ENCODE measurements around the gene RERE. TPM values are rescaled to one million over a fixed set of nuclear protein-coding genes. Genes with fewer than 3 reads are reported as not detected.

RERE gene
- total RNA-seq, 1 experiment from 2014 or later: 217 TPM

- TF ChIP-seq TCF7L2 (IDR thresholded peaks at IDR 0.05; ENCODE audit: low read depth, low read length) (no peak), POLR2AphosphoS5 (IDR thresholded peaks at IDR 0.05; ENCODE audit: low read depth, low read length) (no peak), SIN3A (IDR thresholded peaks at IDR 0.05; ENCODE audit: borderline replicate concordance, insufficient read depth, low read depth, low read length) (no peak)
- TF ChIP-seq, protein P1, sequence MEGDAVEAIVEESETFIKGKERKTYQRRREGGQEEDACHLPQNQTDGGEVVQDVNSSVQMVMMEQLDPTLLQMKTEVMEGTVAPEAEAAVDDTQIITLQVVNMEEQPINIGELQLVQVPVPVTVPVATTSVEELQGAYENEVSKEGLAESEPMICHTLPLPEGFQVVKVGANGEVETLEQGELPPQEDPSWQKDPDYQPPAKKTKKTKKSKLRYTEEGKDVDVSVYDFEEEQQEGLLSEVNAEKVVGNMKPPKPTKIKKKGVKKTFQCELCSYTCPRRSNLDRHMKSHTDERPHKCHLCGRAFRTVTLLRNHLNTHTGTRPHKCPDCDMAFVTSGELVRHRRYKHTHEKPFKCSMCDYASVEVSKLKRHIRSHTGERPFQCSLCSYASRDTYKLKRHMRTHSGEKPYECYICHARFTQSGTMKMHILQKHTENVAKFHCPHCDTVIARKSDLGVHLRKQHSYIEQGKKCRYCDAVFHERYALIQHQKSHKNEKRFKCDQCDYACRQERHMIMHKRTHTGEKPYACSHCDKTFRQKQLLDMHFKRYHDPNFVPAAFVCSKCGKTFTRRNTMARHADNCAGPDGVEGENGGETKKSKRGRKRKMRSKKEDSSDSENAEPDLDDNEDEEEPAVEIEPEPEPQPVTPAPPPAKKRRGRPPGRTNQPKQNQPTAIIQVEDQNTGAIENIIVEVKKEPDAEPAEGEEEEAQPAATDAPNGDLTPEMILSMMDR (IDR thresholded peaks at IDR 0.05): no peak
- TF ChIP-seq, protein P2, sequence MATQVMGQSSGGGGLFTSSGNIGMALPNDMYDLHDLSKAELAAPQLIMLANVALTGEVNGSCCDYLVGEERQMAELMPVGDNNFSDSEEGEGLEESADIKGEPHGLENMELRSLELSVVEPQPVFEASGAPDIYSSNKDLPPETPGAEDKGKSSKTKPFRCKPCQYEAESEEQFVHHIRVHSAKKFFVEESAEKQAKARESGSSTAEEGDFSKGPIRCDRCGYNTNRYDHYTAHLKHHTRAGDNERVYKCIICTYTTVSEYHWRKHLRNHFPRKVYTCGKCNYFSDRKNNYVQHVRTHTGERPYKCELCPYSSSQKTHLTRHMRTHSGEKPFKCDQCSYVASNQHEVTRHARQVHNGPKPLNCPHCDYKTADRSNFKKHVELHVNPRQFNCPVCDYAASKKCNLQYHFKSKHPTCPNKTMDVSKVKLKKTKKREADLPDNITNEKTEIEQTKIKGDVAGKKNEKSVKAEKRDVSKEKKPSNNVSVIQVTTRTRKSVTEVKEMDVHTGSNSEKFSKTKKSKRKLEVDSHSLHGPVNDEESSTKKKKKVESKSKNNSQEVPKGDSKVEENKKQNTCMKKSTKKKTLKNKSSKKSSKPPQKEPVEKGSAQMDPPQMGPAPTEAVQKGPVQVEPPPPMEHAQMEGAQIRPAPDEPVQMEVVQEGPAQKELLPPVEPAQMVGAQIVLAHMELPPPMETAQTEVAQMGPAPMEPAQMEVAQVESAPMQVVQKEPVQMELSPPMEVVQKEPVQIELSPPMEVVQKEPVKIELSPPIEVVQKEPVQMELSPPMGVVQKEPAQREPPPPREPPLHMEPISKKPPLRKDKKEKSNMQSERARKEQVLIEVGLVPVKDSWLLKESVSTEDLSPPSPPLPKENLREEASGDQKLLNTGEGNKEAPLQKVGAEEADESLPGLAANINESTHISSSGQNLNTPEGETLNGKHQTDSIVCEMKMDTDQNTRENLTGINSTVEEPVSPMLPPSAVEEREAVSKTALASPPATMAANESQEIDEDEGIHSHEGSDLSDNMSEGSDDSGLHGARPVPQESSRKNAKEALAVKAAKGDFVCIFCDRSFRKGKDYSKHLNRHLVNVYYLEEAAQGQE (IDR thresholded peaks at IDR 0.05; ENCODE audit: insufficient read depth in 1 of 2, low read depth in 2 of 2, low read length in 1 of 2): no peak
- H3K9me3 ChIP-seq (ENCODE audit: control insufficient read depth, insufficient read depth, low read depth, low read length): no peaks in the 10 kb centered on the region
- ChIA-PET CTCF (no interaction called here), POLR2A (no interaction called here)
- in situ Hi-C loops (cut with HindIII; ENCODE audit: low pct_unique_long_range_greater_than_20kb, low sequenced_read_pairs): no loop called here
- DNase-seq (ENCODE audit: low read depth, low spot score) (no peak), ATAC-seq (0 out of 2 replicates have a peak, but pooled peaks have one; percentile 36)
- no TSS peak for BruUV-seq (replicated peaks)
- no peaks in the 10 kb centered on the region for H3K36me3 ChIP-seq (ENCODE audit: control insufficient read depth, insufficient read depth, low read length)
- no peak overlapping the region for H3K27ac ChIP-seq (ENCODE audit: low read length)
- no peaks in the 10 kb centered on the region for H3K27me3 ChIP-seq (ENCODE audit: control insufficient read depth, insufficient read depth, low read length)
- H3K4me3 ChIP-seq (ENCODE audit: low read depth in 2 of 2, low read length in 2 of 2): no peak overlapping the region
- intact Hi-C loops (cut with micrococcal nuclease; ENCODE audit: unreplicated experiment): no loop called here
- peaks cover 48% of the 10 kb centered on the region for H3K4me1 ChIP-seq (ENCODE audit: control insufficient read depth, insufficient read depth, low read length)
Observed at GRCh38 chr1:8684590-8684989, 132.8 kb downstream of the RERE start.

DNA sequence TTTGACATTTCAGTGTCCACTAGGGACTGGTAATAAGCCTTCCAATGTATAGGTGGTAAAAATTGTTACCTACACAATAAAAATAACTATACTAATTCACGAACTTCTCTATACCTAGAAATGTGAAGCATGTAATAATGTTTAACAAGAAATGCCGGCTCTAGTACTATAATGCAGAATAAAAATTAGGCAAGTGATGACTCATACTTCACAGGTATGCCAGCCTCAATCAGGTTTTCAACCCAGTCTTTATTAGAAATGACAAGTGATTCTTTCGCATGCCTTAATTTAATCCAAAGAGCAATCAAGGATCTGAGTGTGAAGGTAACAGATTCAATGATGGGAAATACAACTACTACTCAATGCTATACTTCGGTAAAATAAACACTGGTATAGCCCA lies 134.9 kb downstream of the RERE start:
- ChIA-PET CTCF (no interaction called here), POLR2A (interaction anchor here (0.6 kb wide), 1 partner anchor 15 kb away, joined by 8 read pairs; no protein-coding TSS in a partner anchor)
- Histone ChIP-seq H3K27me3 (ENCODE audit: control insufficient read depth, insufficient read depth, low read length) (no peaks in the 10 kb centered on the region), H3K27ac (ENCODE audit: low read length) (no peak overlapping the region), H3K4me3 (ENCODE audit: low read depth in 2 of 2, low read length in 2 of 2) (no peak overlapping the region), H3K4me1 (ENCODE audit: control insufficient read depth, insufficient read depth, low read length) (peaks cover 51% of the 10 kb centered on the region), H3K9me3 (ENCODE audit: control insufficient read depth, insufficient read depth, low read depth, low read length) (no peaks in the 10 kb centered on the region), H3K36me3 (ENCODE audit: control insufficient read depth, insufficient read depth, low read length) (no peaks in the 10 kb centered on the region)
- BruUV-seq (replicated peaks): no TSS peak
- ATAC-seq (no peak), DNase-seq (ENCODE audit: low read depth, low spot score) (no peak)
- in situ Hi-C loops (cut with HindIII; ENCODE audit: low pct_unique_long_range_greater_than_20kb, low sequenced_read_pairs): no loop called here
- intact Hi-C loops (cut with micrococcal nuclease; ENCODE audit: unreplicated experiment): no loop called here
- TF ChIP-seq SIN3A (IDR thresholded peaks at IDR 0.05; ENCODE audit: borderline replicate concordance, insufficient read depth, low read depth, low read length) (no peak), POLR2AphosphoS5 (IDR thresholded peaks at IDR 0.05; ENCODE audit: low read depth, low read length) (no peak), TCF7L2 (IDR thresholded peaks at IDR 0.05; ENCODE audit: low read depth, low read length) (no peak)

GRCh38 chr1:8681911-8682310 lies 135.5 kb downstream of the RERE start:
- BruUV-seq (replicated peaks): no TSS peak
- in situ Hi-C loops (cut with HindIII; ENCODE audit: low pct_unique_long_range_greater_than_20kb, low sequenced_read_pairs): no loop called here
- ChIA-PET CTCF (no interaction called here), POLR2A (no interaction called here)
- ATAC-seq (no peak), DNase-seq (ENCODE audit: low read depth, low spot score) (no peak)
- peak overlapping the region; percentile 45; the same call in 1 of the 2 replicates for H3K27ac ChIP-seq (ENCODE audit: low read length)
- intact Hi-C loops (cut with micrococcal nuclease; ENCODE audit: unreplicated experiment): no loop called here
- H3K4me3 ChIP-seq (ENCODE audit: low read depth in 2 of 2, low read length in 2 of 2): no peak overlapping the region
- H3K4me1 ChIP-seq (ENCODE audit: control insufficient read depth, insufficient read depth, low read length): peaks cover 47% of the 10 kb centered on the region
- H3K36me3 ChIP-seq (ENCODE audit: control insufficient read depth, insufficient read depth, low read length): no peaks in the 10 kb centered on the region
- no peak for TF ChIP-seq TCF7L2 (IDR thresholded peaks at IDR 0.05; ENCODE audit: low read depth, low read length)
- no peak for TF ChIP-seq SIN3A (IDR thresholded peaks at IDR 0.05; ENCODE audit: borderline replicate concordance, insufficient read depth, low read depth, low read length)
- no peaks in the 10 kb centered on the region for H3K9me3 ChIP-seq (ENCODE audit: control insufficient read depth, insufficient read depth, low read depth, low read length)
- H3K27me3 ChIP-seq (ENCODE audit: control insufficient read depth, insufficient read depth, low read length): no peaks in the 10 kb centered on the region

Measured in Panc1 (cell line).